ENCODE data around the gene CCDC187. TPM values are rescaled to one million over a fixed set of nuclear protein-coding genes. Genes with fewer than 3 reads are reported as not detected.

CCDC187 gene
- total and polyA plus RNA-seq, 5 experiments from 2014 or later: not detected

- no peak overlapping the region for H3K4me3 Mint-ChIP-seq
- ATAC-seq: no peak
- H3K27ac Mint-ChIP-seq: no peak overlapping the region
- DNase-seq: no peak
- H3K27me3 Mint-ChIP-seq: peaks cover 3 to 56% (median 16%) of the 10 kb centered on the region in 5 donors
- POLR2A ChIA-PET: interaction anchor here (0.6 kb wide), 1 partner anchor 407 kb away, joined by 3 read pairs; no protein-coding TSS in a partner anchor
- peaks cover 0 to 4% (median 3%) of the 10 kb centered on the region in 4 donors for H3K4me1 Mint-ChIP-seq
- H3K9me3 Mint-ChIP-seq: no peaks in the 10 kb centered on the region
- peaks cover 0 to 13% (median 4%) of the 10 kb centered on the region in 3 donors for H3K36me3 Mint-ChIP-seq
Observed at GRCh38 chr9:136202454-136203407, 101.2 kb downstream of the CCDC187 start.

- Mint-ChIP-seq H3K27me3 (peaks cover 3 to 60% (median 18%) of the 10 kb centered on the region in 5 donors), H3K36me3 (peaks cover 0 to 8% (median 3%) of the 10 kb centered on the region in 3 donors), H3K27ac (no peak overlapping the region), H3K4me3 (no peak overlapping the region), H3K9me3 (no peaks in the 10 kb centered on the region), H3K4me1 (peaks cover 2 to 5% (median 3%) of the 10 kb centered on the region in 4 donors)
- ATAC-seq (peak in 1 of 2 donors; percentile 36), DNase-seq (no peak)
- POLR2A ChIA-PET: no interaction called here
Observed at GRCh38 chr9:136201609-136202453, 102.1 kb downstream of the CCDC187 start.

DNA sequence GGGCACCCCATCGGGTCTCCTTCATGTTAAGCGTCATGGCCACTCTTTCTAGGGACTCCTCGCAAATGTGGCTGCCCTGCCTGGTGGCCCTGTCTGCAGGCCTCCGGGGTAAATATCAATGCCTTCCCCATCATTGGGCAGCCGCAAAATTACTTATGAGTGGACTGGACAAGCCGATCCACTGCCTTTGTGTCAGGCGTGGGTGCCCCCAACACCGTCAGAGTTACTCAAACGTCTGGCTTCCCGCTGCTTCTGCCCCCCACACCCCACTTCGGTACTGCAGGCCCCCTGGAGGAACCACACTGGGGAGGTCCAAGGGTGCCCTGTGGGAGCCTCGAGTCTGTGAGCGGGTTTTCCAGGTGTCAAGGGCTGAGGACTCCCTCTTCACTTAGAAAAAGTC is 102.7 kb downstream of the CCDC187 start:
- no peak overlapping the region for H3K4me3 Mint-ChIP-seq
- peaks cover 2 to 7% (median 6%) of the 10 kb centered on the region in 4 donors for H3K4me1 Mint-ChIP-seq
- peaks cover 0 to 9% (median 3%) of the 10 kb centered on the region in 3 donors for H3K36me3 Mint-ChIP-seq
- POLR2A ChIA-PET: no interaction called here
- no peaks in the 10 kb centered on the region for H3K9me3 Mint-ChIP-seq
- no peak for ATAC-seq
- DNase-seq: no peak
- peaks cover 6 to 66% (median 25%) of the 10 kb centered on the region in 5 donors for H3K27me3 Mint-ChIP-seq
- no peak overlapping the region for H3K27ac Mint-ChIP-seq

DNA sequence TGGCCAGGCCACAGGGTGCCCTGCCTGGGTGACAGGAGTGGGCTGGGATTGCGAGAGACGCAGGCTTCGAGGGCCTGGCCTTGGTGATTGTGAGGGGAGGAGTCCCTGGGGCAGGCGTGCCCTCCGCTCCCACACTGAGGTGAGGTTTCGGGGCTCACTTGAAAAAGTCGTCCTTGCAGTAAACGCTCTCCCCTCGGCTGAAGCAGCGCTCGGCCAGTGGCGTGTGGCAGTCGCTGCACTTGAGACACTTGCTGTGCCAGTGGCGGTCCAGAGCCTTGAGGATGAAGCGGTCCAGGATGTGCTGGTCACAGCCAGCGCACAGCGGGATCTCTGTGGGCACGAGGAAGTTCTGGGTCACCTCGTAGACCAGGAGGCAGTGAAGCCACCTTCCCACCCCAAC is 103.5 kb downstream of the CCDC187 start:
- POLR2A ChIA-PET: no interaction called here
- Mint-ChIP-seq H3K27me3 (peaks cover 5 to 68% (median 30%) of the 10 kb centered on the region in 5 donors), H3K27ac (peak overlapping the region in 1 of 10 donors; percentile 24), H3K36me3 (peaks cover 0 to 7% (median 0%) of the 10 kb centered on the region in 3 donors), H3K4me3 (no peak overlapping the region), H3K4me1 (peaks cover 0 to 7% (median 5%) of the 10 kb centered on the region in 4 donors), H3K9me3 (no peaks in the 10 kb centered on the region)
- ATAC-seq (no peak), DNase-seq (no peak)

Other genes with a start within 250 kb of the CCDC187 start
- gene NACC2, start 208.8 kb downstream of the CCDC187 start, total RNA-seq: 10 to 100 TPM in 1 of 2 experiments, 1 to 10 TPM in 1; 9.5 to 10.4 TPM
- 1 to 10 TPM; 1.0 to 1.3 (median 1.3) TPM for gene NACC2, start 208.8 kb downstream of the CCDC187 start, polyA plus RNA-seq
- gene TMEM250, start 185.2 kb downstream of the CCDC187 start, total RNA-seq: 10 to 100 TPM; 38.1 to 38.2 TPM
- gene TMEM250, start 185.2 kb downstream of the CCDC187 start, polyA plus RNA-seq: 10 to 100 TPM; 39.1 to 51.7 (median 40.3) TPM
- not detected for gene LHX3, start 99.0 kb downstream of the CCDC187 start, total RNA-seq
- gene LHX3, start 99.0 kb downstream of the CCDC187 start, polyA plus RNA-seq: not detected
- 10 to 100 TPM; 15.5 to 15.9 TPM for gene QSOX2, start 58.3 kb downstream of the CCDC187 start, total RNA-seq
- gene QSOX2, start 58.3 kb downstream of the CCDC187 start, polyA plus RNA-seq: under 1 TPM; 0.50 to 0.86 (median 0.55) TPM
- 10 to 100 TPM; 10.0 to 11.6 TPM for gene GPSM1, start 23.4 kb upstream of the CCDC187 start, total RNA-seq
- gene GPSM1, start 23.4 kb upstream of the CCDC187 start, polyA plus RNA-seq: under 1 TPM; 0.50 to 0.98 (median 0.82) TPM
- 10 to 100 TPM; 32.8 to 33.3 TPM for gene DNLZ, start 59.6 kb upstream of the CCDC187 start, total RNA-seq
- 10 to 100 TPM; 51.6 to 58.1 (median 52.9) TPM for gene DNLZ, start 59.6 kb upstream of the CCDC187 start, polyA plus RNA-seq
- under 1 TPM; 0.70 to 0.85 TPM for gene CARD9, start 69.6 kb upstream of the CCDC187 start, total RNA-seq
- under 1 TPM; 0.08 to 0.21 (median 0.12) TPM for gene CARD9, start 69.6 kb upstream of the CCDC187 start, polyA plus RNA-seq
- 10 to 100 TPM; 13.7 to 15.6 TPM for gene SNAPC4, start 96.1 kb upstream of the CCDC187 start, total RNA-seq
- gene SNAPC4, start 96.1 kb upstream of the CCDC187 start, polyA plus RNA-seq: 1 to 10 TPM in 2 of 3 donors, under 1 TPM in 1; 0.90 to 2.0 (median 1.3) TPM
- 10 to 100 TPM; 88.1 to 96.0 TPM for gene ENTR1, start 106.5 kb upstream of the CCDC187 start, total RNA-seq
- gene ENTR1, start 106.5 kb upstream of the CCDC187 start, polyA plus RNA-seq: 10 to 100 TPM in 2 of 3 donors, 1 to 10 TPM in 1; 9.7 to 16.8 (median 11.4) TPM
- 10 to 100 TPM; 67.8 to 73.2 TPM for gene PMPCA, start 106.6 kb upstream of the CCDC187 start, total RNA-seq
- 10 to 100 TPM; 37.0 to 47.0 (median 42.1) TPM for gene PMPCA, start 106.6 kb upstream of the CCDC187 start, polyA plus RNA-seq
- 10 to 100 TPM; 26.4 to 27.3 TPM for gene INPP5E, start 135.8 kb upstream of the CCDC187 start, total RNA-seq
- 1 to 10 TPM in 2 of 3 donors, under 1 TPM in 1; 0.90 to 4.4 (median 2.1) TPM for gene INPP5E, start 135.8 kb upstream of the CCDC187 start, polyA plus RNA-seq
- 10 to 100 TPM; 83.4 to 84.8 TPM for gene SEC16A, start 178.9 kb upstream of the CCDC187 start, total RNA-seq
- gene SEC16A, start 178.9 kb upstream of the CCDC187 start, polyA plus RNA-seq: 10 to 100 TPM; 14.2 to 35.8 (median 26.2) TPM
- 10 to 100 TPM; 76.2 to 84.3 TPM for gene NOTCH1, start 242.0 kb upstream of the CCDC187 start, total RNA-seq
- 1 to 10 TPM; 1.3 to 5.9 (median 1.6) TPM for gene NOTCH1, start 242.0 kb upstream of the CCDC187 start, polyA plus RNA-seq

Measured in naive thymus-derived CD8-positive, alpha-beta T cell (primary cell).